ENCODE data around the gene FBXO30.

The FBXO30 gene

GRCh38 chr6:145749632-145750031, 65.0 kb downstream of the FBXO30 start:
- no peak for DNase-seq (ENCODE audit: low spot score)

GRCh38 chr6:145745861-145746260, 68.7 kb downstream of the FBXO30 start:
- no peak for DNase-seq (ENCODE audit: low spot score)

GRCh38 chr6:145744619-145745018, 70.0 kb downstream of the FBXO30 start:
- no peak for DNase-seq (ENCODE audit: low spot score)
